Left cardiac atrium (tissue), 4 donors: Measurements from ENCODE around the gene PCDH9. TPM values are rescaled to one million over a fixed set of nuclear protein-coding genes. Genes with fewer than 3 reads are reported as not detected.

ENCODE experiments used
- ATAC-seq, 2 donors: fragments of 200-7000 bp; cut with Tn5 transposase; one replicate each; pipeline ENCODE4 v1.9.1; 2020; ENCODE audit warnings: mild to moderate bottlenecking in 2 of 2, moderate library complexity in 2 of 2
- DNase-seq: peaks from one replicate; pipeline ENCODE4 v3.0.0-alpha.2; 2020
- intact Hi-C, 2 donors: fragments of 100-400 bp; cut with DNase I; formaldehyde crosslinking; loops; one replicate each; pipeline versions ENCODE4 v1.14.1 to v1.15.1; 2022 to 2023
- total RNA-seq, 2 donors: library from RNA; stranded (reverse); fragmentation: NEBNext Ultra II Directional; extraction: Animal tissue kit (Norgen Biotek cat#: 25700); gene quantifications; one replicate each; pipeline ENCODE4 v1.2.1, GENCODE V29; 2021
- donor health status: DM: no; HTN: yes; CAD: no.
- donor health status: DM: no; HTN: yes; CAD: no; lungs with severe emphysema.
- donor health status: DM: yes; HTN: yes; CAD: no.
- donor health status: Dilated cardiomyopathy.

The PCDH9 gene
- total RNA-seq, 2 donors from 2014 or later: 17.9 to 19.0 TPM

- ATAC-seq (no peak), DNase-seq (no peak)
- intact Hi-C loops: no loop called here
Measured at GRCh38 chr13:66509175-66509574, 721.0 kb downstream of the PCDH9 start.

GRCh38 chr13:66508153-66508909 lies 721.8 kb downstream of the PCDH9 start:
- intact Hi-C loops: no loop called here
- ATAC-seq: no peak
- DNase-seq: no peak

GRCh38 chr13:66506979-66507378 lies 723.2 kb downstream of the PCDH9 start:
- ATAC-seq (no peak), DNase-seq (no peak)
- intact Hi-C loops: no loop called here

- DNase-seq: no peak
- intact Hi-C loops: no loop called here
- ATAC-seq: no peak
Measured at GRCh38 chr13:66506051-66506777, 723.9 kb downstream of the PCDH9 start.

- intact Hi-C loops: no loop called here
- DNase-seq: no peak
- no peak for ATAC-seq
Measured at GRCh38 chr13:66503890-66504289, 726.2 kb downstream of the PCDH9 start.

GRCh38 chr13:66501181-66501580 lies 729.0 kb downstream of the PCDH9 start:
- intact Hi-C loops: no loop called here
- ATAC-seq (peak in 1 of 2 donors; percentile 39), DNase-seq (no peak)

GRCh38 chr13:66492479-66492878 lies 737.7 kb downstream of the PCDH9 start:
- DNase-seq: no peak
- ATAC-seq: no peak
- intact Hi-C loops: no loop called here

- DNase-seq: no peak
- intact Hi-C loops: no loop called here
- ATAC-seq: no peak
Measured at GRCh38 chr13:66491251-66491650, 738.9 kb downstream of the PCDH9 start.

- no peak for DNase-seq
- intact Hi-C loops: no loop called here
- ATAC-seq: no peak
Measured at GRCh38 chr13:66489586-66489985, 740.5 kb downstream of the PCDH9 start.

- no peak for ATAC-seq
- intact Hi-C loops: no loop called here
Measured at GRCh38 chr13:66489172-66489571, 741.0 kb downstream of the PCDH9 start.

GRCh38 chr13:66483712-66484111 lies 746.4 kb downstream of the PCDH9 start:
- ATAC-seq (no peak), DNase-seq (no peak)
- intact Hi-C loops: no loop called here

More at GRCh38 chr13:66489172-66489571, 741.0 kb downstream of the PCDH9 start:
- no peak for DNase-seq

- no peak for ATAC-seq
- intact Hi-C loops: no loop called here
- DNase-seq: no peak
Measured at GRCh38 chr13:66482836-66483235, 747.3 kb downstream of the PCDH9 start.

GRCh38 chr13:66477816-66478215 lies 752.3 kb downstream of the PCDH9 start:
- ATAC-seq: no peak
- intact Hi-C loops: no loop called here
- DNase-seq: no peak

GRCh38 chr13:66475061-66475460 lies 755.1 kb downstream of the PCDH9 start:
- intact Hi-C loops: no loop called here
- no peak for ATAC-seq

GRCh38 chr13:66469745-66470144 lies 760.4 kb downstream of the PCDH9 start:
- DNase-seq (no peak), ATAC-seq (no peak)
- intact Hi-C loops: no loop called here

More at GRCh38 chr13:66475061-66475460, 755.1 kb downstream of the PCDH9 start:
- no peak for DNase-seq

GRCh38 chr13:66468656-66469055 lies 761.5 kb downstream of the PCDH9 start:
- intact Hi-C loops: no loop called here
- no peak for ATAC-seq
- DNase-seq: no peak

GRCh38 chr13:66462187-66462586 lies 767.9 kb downstream of the PCDH9 start:
- no peak for ATAC-seq
- no peak for DNase-seq
- intact Hi-C loops: no loop called here

GRCh38 chr13:66461021-66461420 lies 769.1 kb downstream of the PCDH9 start:
- DNase-seq (no peak), ATAC-seq (no peak)
- intact Hi-C loops: no loop called here

GRCh38 chr13:66459634-66460033 lies 770.5 kb downstream of the PCDH9 start:
- intact Hi-C loops: no loop called here
- DNase-seq (no peak), ATAC-seq (no peak)

GRCh38 chr13:66459143-66459542 lies 771.0 kb downstream of the PCDH9 start:
- DNase-seq (no peak), ATAC-seq (no peak)
- intact Hi-C loops: no loop called here

GRCh38 chr13:66446413-66446812 lies 783.7 kb downstream of the PCDH9 start:
- intact Hi-C loops: no loop called here
- DNase-seq: no peak
- ATAC-seq: no peak
